Activated T-cell treated with anti-CD3 and anti-CD28 coated beads, Interleukin-2, amount 50 U/mL, for 4 hours (primary cell): ENCODE data around the gene SH2B2. TPM values are rescaled to one million over a fixed set of nuclear protein-coding genes. Genes with fewer than 3 reads are reported as not detected.

Experiments used
- ATAC-seq, 2 donors: fragments of 200-7000 bp; cut with Tn5 transposase; one replicate each; pipeline ENCODE4 v1.10.0; 2021
- DNase-seq: peaks from one replicate; pipeline ENCODE4 v3.0.0-alpha.2; 2020
- H3K27me3 Mint-ChIP-seq: one replicate; pipeline ENCODE4 v1.8.0; 2021; ENCODE audit warnings: low read depth, mixed read lengths
- H3K36me3 Mint-ChIP-seq: one replicate; pipeline ENCODE4 v1.8.0; 2022; ENCODE audit warnings: mixed read lengths; ENCODE audit not compliant: insufficient read depth
- H3K4me1 Mint-ChIP-seq: one replicate; pipeline ENCODE4 v1.8.0; 2021; ENCODE audit warnings: low read depth, mixed read lengths
- H3K4me3 Mint-ChIP-seq: one replicate; pipeline ENCODE4 v1.8.0; 2021; ENCODE audit warnings: mild to moderate bottlenecking, moderate library complexity, mixed read lengths
- H3K9me3 Mint-ChIP-seq: one replicate; pipeline ENCODE4 v1.8.0; 2021; ENCODE audit warnings: mixed read lengths
- total RNA-seq, 3 donors: library from RNA; stranded (reverse); gene quantifications; one replicate each; pipeline ENCODE4 v1.2.1, GENCODE V29; 2021

Gene SH2B2
- total RNA-seq, 3 donors from 2014 or later: 2.3 to 3.0 (median 2.6) TPM

DNA sequence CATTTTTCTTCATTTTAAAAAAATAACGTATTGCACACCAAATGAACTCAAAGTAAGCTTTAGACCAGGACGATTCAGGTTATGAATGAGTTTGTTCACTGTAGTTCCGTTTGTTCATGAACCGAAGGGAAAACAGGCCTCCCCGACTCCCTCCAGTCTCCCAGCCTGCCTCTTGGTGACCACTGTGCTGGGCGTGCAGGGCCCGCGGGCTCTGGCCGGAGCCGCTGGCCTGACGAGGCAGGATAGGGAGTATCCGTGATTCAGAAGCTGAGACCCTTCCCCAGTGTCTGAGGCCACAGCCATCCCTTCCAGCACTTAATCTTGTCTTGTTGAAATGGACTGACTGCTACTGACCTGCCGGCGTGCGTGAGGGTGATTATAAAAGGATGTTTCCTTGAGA is 30.8 kb upstream of the SH2B2 start:
- Mint-ChIP-seq H3K4me3 (no peak overlapping the region), H3K4me1 (no peaks in the 10 kb centered on the region), H3K9me3 (no peaks in the 10 kb centered on the region), H3K27me3 (no peaks in the 10 kb centered on the region), H3K36me3 (peaks cover 4% of the 10 kb centered on the region)
- ATAC-seq (no peak), DNase-seq (no peak)

DNA sequence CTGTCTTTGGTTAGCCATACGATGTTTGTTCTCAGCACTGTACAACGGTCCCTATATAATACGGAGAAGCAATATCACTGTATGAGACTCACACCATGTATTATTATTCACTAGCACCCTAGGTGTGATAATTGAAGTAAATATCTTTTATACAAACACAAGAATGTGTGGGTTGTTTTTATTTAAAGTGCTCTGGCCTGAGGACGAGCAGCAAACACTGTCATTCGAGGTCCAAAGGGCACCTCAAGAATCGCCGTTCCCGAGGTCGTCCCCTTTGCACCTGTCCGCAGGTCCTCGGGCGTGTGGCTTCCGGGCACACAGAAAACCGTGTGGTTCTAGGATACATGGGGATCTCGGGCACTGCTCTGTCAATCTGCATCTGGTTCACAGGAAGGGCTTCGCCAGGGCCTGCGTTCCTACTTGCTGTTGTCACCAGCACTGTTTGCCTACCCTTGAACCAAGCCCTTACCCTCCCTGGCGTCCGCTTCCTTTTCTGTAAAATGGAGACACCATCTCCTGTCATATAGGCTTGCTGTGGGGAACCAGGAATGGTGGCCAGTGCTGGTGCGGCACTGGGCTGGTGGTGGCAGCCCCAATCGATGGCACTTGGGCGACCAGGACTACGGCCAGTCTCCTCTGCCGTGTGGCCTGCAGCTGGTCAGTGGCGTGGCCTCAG is 28.5 kb upstream of the SH2B2 start:
- Mint-ChIP-seq H3K27me3 (no peaks in the 10 kb centered on the region), H3K36me3 (peaks cover 4% of the 10 kb centered on the region), H3K4me3 (no peak overlapping the region), H3K9me3 (no peaks in the 10 kb centered on the region), H3K4me1 (no peaks in the 10 kb centered on the region)
- DNase-seq (no peak), ATAC-seq (no peak)

GRCh38 chr7:102258749-102259107 is 27.9 kb upstream of the SH2B2 start:
- H3K36me3 Mint-ChIP-seq: peaks cover 4% of the 10 kb centered on the region
- H3K4me1 Mint-ChIP-seq: no peaks in the 10 kb centered on the region
- no peak overlapping the region for H3K4me3 Mint-ChIP-seq
- ATAC-seq: no peak
- no peaks in the 10 kb centered on the region for H3K9me3 Mint-ChIP-seq
- DNase-seq: no peak
- no peaks in the 10 kb centered on the region for H3K27me3 Mint-ChIP-seq

DNA sequence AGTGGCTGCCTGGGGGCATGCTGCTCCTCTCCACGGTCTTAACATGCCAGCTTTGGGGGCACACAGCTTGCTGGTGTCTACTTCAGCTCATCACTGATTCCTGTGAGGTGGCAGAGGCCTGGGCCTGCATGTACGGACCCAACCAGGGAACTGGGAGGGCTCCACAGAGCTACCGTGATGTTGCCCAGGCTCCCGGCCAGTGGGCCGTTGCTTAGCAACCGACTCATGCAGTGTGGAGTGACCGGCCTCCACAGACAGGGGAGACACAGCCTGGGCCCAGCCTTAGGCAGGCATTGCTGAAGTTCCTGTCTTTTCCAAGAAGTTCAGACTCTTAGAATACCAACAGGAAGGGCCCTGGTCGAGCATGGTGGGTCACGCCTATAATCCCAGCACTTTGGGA is 25.8 kb upstream of the SH2B2 start:
- Mint-ChIP-seq H3K36me3 (no peaks in the 10 kb centered on the region), H3K4me3 (no peak overlapping the region), H3K4me1 (no peaks in the 10 kb centered on the region)

GRCh38 chr7:102261451-102261850 is 25.2 kb upstream of the SH2B2 start:
- no peaks in the 10 kb centered on the region for H3K9me3 Mint-ChIP-seq
- H3K36me3 Mint-ChIP-seq: no peaks in the 10 kb centered on the region
- ATAC-seq (no peak), DNase-seq (no peak)
- H3K27me3 Mint-ChIP-seq: no peaks in the 10 kb centered on the region
- H3K4me3 Mint-ChIP-seq: no peak overlapping the region
- no peaks in the 10 kb centered on the region for H3K4me1 Mint-ChIP-seq

More for the DNA sequence above, 25.8 kb upstream of the SH2B2 start:
- DNase-seq (no peak), ATAC-seq (no peak)
- no peaks in the 10 kb centered on the region for H3K27me3 Mint-ChIP-seq
- no peaks in the 10 kb centered on the region for H3K9me3 Mint-ChIP-seq

GRCh38 chr7:102262546-102262945 is 24.1 kb upstream of the SH2B2 start:
- DNase-seq (no peak), ATAC-seq (no peak)
- Mint-ChIP-seq H3K27me3 (no peaks in the 10 kb centered on the region), H3K4me3 (no peak overlapping the region), H3K4me1 (no peaks in the 10 kb centered on the region), H3K9me3 (no peaks in the 10 kb centered on the region), H3K36me3 (no peaks in the 10 kb centered on the region)

- H3K4me1 Mint-ChIP-seq: no peaks in the 10 kb centered on the region
- no peaks in the 10 kb centered on the region for H3K27me3 Mint-ChIP-seq
- no peak for DNase-seq
- H3K36me3 Mint-ChIP-seq: no peaks in the 10 kb centered on the region
- no peaks in the 10 kb centered on the region for H3K9me3 Mint-ChIP-seq
- no peak for ATAC-seq
- no peak overlapping the region for H3K4me3 Mint-ChIP-seq
These were observed 22.2 kb upstream of the SH2B2 start for GRCh38 chr7:102264367-102264891.

DNA sequence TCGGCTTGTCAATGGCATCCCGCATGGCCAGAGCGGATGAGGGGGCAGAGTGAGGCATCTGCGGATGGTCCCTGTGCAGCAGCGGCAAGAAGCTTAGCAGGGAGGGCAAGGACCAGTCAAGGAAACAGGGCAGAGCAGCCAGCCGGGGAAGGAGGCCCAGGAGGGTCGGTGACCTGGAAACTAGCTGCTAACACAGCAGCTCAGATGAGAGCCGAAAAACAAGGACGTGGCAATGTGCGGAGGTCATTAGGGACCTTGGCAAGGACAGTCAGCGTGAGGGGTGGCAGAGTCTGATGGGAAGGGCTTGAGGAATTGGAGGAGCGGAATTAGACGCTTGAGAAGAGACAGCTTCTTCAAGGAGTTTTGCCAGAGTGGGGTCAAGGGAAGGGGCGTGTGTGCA is 20.1 kb upstream of the SH2B2 start:
- Mint-ChIP-seq H3K4me1 (no peaks in the 10 kb centered on the region), H3K36me3 (no peaks in the 10 kb centered on the region), H3K4me3 (no peak overlapping the region), H3K9me3 (no peaks in the 10 kb centered on the region), H3K27me3 (no peaks in the 10 kb centered on the region)
- DNase-seq: no peak
- no peak for ATAC-seq

GRCh38 chr7:102268635-102269034 is 18.0 kb upstream of the SH2B2 start:
- Mint-ChIP-seq H3K27me3 (no peaks in the 10 kb centered on the region), H3K36me3 (no peaks in the 10 kb centered on the region), H3K4me3 (no peak overlapping the region), H3K9me3 (no peaks in the 10 kb centered on the region), H3K4me1 (peaks cover 2% of the 10 kb centered on the region)
- ATAC-seq (no peak), DNase-seq (no peak)

DNA sequence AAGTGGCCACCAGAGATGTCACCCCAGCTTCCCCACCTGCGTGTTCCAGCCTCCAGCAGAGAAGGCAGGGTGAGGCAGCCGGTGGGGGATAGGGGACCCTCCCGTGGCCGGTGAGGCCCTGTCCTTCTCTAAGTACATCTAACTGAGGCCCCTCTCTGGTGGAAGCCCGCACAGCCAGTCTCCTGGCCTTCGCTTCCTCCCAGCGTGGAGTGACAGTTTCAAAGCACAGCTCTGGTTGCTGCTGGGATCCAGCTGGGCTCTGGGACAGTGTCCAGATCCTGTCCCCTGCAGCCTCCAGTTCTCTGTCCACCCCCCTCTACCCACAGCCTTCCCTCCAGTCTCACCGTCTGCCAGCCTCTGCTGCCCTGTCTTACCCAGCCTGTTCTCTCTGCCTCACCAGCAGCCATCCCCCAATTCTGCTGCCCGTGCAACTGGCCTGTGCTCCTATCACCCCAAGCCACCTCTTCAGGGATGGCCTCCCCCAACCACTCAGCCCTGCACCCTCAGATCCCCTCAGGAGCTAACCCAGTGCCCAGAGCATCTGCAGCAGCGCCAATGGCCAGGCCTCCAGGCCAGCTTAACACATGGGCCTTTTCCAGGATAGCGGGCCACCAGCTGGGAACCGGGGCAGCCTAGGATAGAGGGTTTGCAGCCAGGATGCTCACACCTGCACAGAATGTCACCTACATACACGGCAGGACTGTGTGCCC is 16.3 kb upstream of the SH2B2 start:
- H3K4me1 Mint-ChIP-seq: peaks cover 2% of the 10 kb centered on the region
- no peaks in the 10 kb centered on the region for H3K36me3 Mint-ChIP-seq
- no peaks in the 10 kb centered on the region for H3K9me3 Mint-ChIP-seq
- H3K27me3 Mint-ChIP-seq: no peaks in the 10 kb centered on the region
- ATAC-seq: no peak
- DNase-seq: no peak
- no peak overlapping the region for H3K4me3 Mint-ChIP-seq

DNA sequence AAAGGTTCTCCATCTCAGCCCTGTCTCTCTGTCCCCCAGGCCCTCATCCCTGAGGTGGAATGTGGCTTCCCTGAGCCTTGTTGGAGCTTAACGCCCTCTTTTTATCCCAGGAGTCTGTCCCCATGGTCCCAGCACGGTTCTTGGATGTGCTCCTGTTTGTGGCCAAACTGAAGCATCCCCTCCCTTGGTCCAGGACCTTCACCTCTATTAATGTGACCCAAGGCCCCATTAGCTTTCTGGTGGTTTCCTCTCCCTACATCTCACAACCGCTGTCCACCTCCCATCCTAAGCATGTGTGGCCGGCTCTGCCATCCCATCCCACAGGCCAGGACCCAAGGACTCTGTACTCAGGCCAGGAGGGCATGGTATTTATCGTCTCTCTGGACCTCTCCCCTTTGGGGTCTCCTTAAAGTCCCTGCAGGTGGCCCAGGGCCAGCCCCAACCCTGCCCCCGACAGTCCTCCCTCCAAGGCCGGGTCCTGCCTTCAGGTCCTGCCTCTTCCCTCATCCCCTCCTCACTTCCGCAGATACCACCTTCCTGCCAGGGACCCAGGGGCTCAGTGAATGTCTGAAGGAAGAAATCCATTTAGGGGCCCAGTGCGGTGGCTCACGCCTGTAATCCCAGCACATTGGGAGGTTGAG is 15.4 kb upstream of the SH2B2 start:
- Mint-ChIP-seq H3K27me3 (no peaks in the 10 kb centered on the region), H3K4me3 (no peak overlapping the region), H3K4me1 (peaks cover 2% of the 10 kb centered on the region), H3K36me3 (no peaks in the 10 kb centered on the region), H3K9me3 (no peaks in the 10 kb centered on the region)
- no peak for DNase-seq
- no peak for ATAC-seq

DNA sequence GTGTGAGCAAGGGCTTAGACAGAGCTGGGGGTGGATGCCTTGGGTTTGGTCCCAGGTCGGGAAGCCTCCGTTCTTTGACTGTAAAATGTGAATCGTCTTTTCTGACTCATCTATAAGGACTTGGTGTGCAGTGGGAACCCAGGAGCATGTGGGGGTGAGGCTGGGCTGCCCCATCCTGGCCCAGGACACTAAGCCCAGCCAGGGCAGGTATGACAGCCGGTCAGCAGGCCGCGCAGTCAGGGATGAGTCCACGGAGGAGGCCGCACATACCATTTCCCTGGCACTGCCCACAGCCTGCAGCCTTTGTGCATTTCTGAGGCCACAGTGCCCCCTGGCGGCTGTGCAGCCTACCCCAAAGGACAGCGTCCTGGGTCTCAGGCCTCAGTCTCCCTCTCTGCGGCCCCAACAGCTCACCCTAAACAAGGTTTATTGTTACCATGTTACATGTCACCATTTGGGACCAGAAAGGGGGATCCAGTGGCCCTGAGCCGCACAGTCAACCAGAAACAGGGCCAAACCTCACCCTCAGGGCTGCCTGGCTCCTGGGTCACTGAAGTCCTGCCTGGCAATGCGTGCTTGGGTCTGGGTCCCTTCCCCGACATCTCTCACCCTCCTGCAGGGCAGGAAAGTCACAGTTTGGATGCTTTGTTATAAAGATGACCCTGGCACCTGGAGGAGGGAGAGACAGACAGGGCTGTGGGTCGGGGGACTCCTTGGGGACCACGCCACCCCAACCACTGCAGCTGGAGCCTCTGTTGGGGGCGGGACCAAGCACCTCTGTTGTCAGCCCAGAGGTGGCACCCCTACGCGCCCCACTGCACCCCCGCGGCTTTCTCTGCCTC is 14.4 kb upstream of the SH2B2 start:
- no peaks in the 10 kb centered on the region for H3K36me3 Mint-ChIP-seq
- ATAC-seq: peak; percentile 78 to 81
- peaks cover 2% of the 10 kb centered on the region for H3K4me1 Mint-ChIP-seq
- H3K9me3 Mint-ChIP-seq: no peaks in the 10 kb centered on the region
- DNase-seq: peak; percentile 77
- no peaks in the 10 kb centered on the region for H3K27me3 Mint-ChIP-seq
- H3K4me3 Mint-ChIP-seq: no peak overlapping the region

GRCh38 chr7:102272917-102273748 is 13.5 kb upstream of the SH2B2 start:
- H3K27me3 Mint-ChIP-seq: no peaks in the 10 kb centered on the region
- H3K4me1 Mint-ChIP-seq: peaks cover 2% of the 10 kb centered on the region
- no peaks in the 10 kb centered on the region for H3K36me3 Mint-ChIP-seq
- no peak for DNase-seq
- no peak overlapping the region for H3K4me3 Mint-ChIP-seq
- no peaks in the 10 kb centered on the region for H3K9me3 Mint-ChIP-seq
- ATAC-seq: no peak
